ENCODE data around the gene C12orf60. TPM values are rescaled to one million over a fixed set of nuclear protein-coding genes. Genes with fewer than 3 reads are reported as not detected.

The C12orf60 gene
- total RNA-seq, 4 donors from 2014 or later = 0.20 to 2.1 (median 0.89) TPM

- Histone ChIP-seq H3K4me1 (peaks cover 0 to 54% (median 11%) of the 10 kb centered on the region in 4 donors), H3K36me3 (no peaks in the 10 kb centered on the region), H3K27me3 (no peaks in the 10 kb centered on the region), H3K4me3 (peak overlapping the region; percentile 36 to 90 (median 82)), H3K27ac (peak overlapping the region; percentile 88 to 99 (median 94)), H3K9me3 (no peaks in the 10 kb centered on the region)
- DNase-seq (ENCODE audit: low spot score in 2 of 2) = no peak
- no peak for TF ChIP-seq CTCF (IDR thresholded peaks at IDR 0.05)
- no peak for TF ChIP-seq EP300 (IDR thresholded peaks at IDR 0.05)
- TF ChIP-seq POLR2A (IDR thresholded peaks at IDR 0.05) = no peak
- 26 to 30% methylated on average over 12 to 16 of the region's 16 CpGs for WGBS, 2 donors
Measured at GRCh38 chr12:14773685-14774073, 29.8 kb upstream of the C12orf60 start.

- H3K4me3 ChIP-seq = peak overlapping the region; percentile 66 to 90 (median 82)
- H3K27me3 ChIP-seq = no peaks in the 10 kb centered on the region
- H3K27ac ChIP-seq = peak overlapping the region; percentile 88 to 99 (median 94)
- peak; percentile 94 to 96 for DNase-seq (ENCODE audit: low spot score in 2 of 2)
- H3K36me3 ChIP-seq = no peaks in the 10 kb centered on the region
- TF ChIP-seq EP300 (IDR thresholded peaks at IDR 0.05) (peak; percentile 12 to 100), POLR2A (IDR thresholded peaks at IDR 0.05) (peak; percentile 98 to 99), CTCF (IDR thresholded peaks at IDR 0.05) (no peak)
- H3K4me1 ChIP-seq = peaks cover 0 to 48% (median 10%) of the 10 kb centered on the region in 4 donors
- H3K9me3 ChIP-seq = no peaks in the 10 kb centered on the region
- WGBS, 2 donors = 1% methylated on average over 63 to 65 of the region's 67 CpGs
Measured at GRCh38 chr12:14774074-14774905, 29.2 kb upstream of the C12orf60 start.

- no peaks in the 10 kb centered on the region for H3K27me3 ChIP-seq
- peak in 1 of 2 donors; percentile 41 for DNase-seq (ENCODE audit: low spot score in 2 of 2)
- no peaks in the 10 kb centered on the region for H3K9me3 ChIP-seq
- WGBS, 2 donors = 0 to 2% methylated on average over 28 to 33 of the region's 34 CpGs
- peaks cover 0 to 53% (median 10%) of the 10 kb centered on the region in 4 donors for H3K4me1 ChIP-seq
- H3K4me3 ChIP-seq = peak overlapping the region; percentile 66 to 90 (median 82)
- TF ChIP-seq CTCF (IDR thresholded peaks at IDR 0.05) = no peak
- TF ChIP-seq EP300 (IDR thresholded peaks at IDR 0.05) = peak in 1 of 2 donors; percentile 61
- peak overlapping the region; percentile 88 to 99 (median 94) for H3K27ac ChIP-seq
- H3K36me3 ChIP-seq = no peaks in the 10 kb centered on the region
Measured at GRCh38 chr12:14774906-14775635, 28.4 kb upstream of the C12orf60 start.

- peak overlapping the region; percentile 66 to 90 (median 82) for H3K4me3 ChIP-seq
- peaks cover 0 to 57% (median 10%) of the 10 kb centered on the region in 4 donors for H3K4me1 ChIP-seq
- H3K27me3 ChIP-seq = no peaks in the 10 kb centered on the region
- TF ChIP-seq CTCF (IDR thresholded peaks at IDR 0.05) (no peak), EP300 (IDR thresholded peaks at IDR 0.05) (no peak), POLR2A (IDR thresholded peaks at IDR 0.05) (no peak)
- no peaks in the 10 kb centered on the region for H3K9me3 ChIP-seq
- H3K36me3 ChIP-seq = no peaks in the 10 kb centered on the region
- 11 to 21% methylated on average over 1 of the region's 1 CpG for WGBS, 2 donors
- peak in 1 of 2 donors; percentile 18 for DNase-seq (ENCODE audit: low spot score in 2 of 2)
- peak overlapping the region; percentile 88 to 99 (median 94) for H3K27ac ChIP-seq
Measured at GRCh38 chr12:14775636-14775980, 27.9 kb upstream of the C12orf60 start.
